Testis (tissue), 2 donors: ENCODE data around the gene EDEM3.

Experiments
- CTCF ChIP-seq, 3 experiments: fragments of 450-650 bp in 2 of 3; fragments of 200-600 bp in 1 of 3; sonication (generic) in 1 of 3; IDR thresholded peaks; one replicate each; pipeline ENCODE4 v1.5.1; 2016 to 2019; ENCODE audit warnings: antibody characterized with exemption in 3 of 3, mild to moderate bottlenecking in 2 of 3, moderate library complexity in 1 of 3
- POLR2A ChIP-seq: fragments of 450-650 bp; IDR thresholded peaks from one replicate; pipeline ENCODE4 v1.6.1; 2017; ENCODE audit warnings: antibody characterized with exemption, mild to moderate bottlenecking, moderate library complexity

DNA sequence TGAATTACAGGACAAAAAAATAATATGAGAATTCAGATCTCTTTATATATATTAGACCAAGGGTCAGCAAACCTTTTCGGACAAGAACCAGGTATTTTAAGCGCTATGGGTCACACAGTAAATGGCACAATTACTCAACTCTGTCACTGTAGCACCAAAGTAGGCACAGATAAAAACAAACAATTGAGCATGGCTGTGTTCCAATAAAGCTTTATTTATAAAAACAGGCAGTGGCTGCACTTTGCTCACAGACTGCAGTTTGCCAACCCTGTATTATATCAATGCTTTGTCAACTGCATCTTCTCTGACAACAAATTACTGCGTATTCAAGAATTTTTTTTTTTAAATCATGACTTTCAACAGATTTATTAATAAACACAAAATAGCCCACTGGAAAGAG lies 29.8 kb downstream of the EDEM3 start:
- TF ChIP-seq CTCF (IDR thresholded peaks at IDR 0.05) (no peak), POLR2A (no peak)
